Transverse colon (tissue), 3 donors: ENCODE results near the gene SF3A1.

Experiments used
- EP300 ChIP-seq: sonication (generic); formaldehyde crosslinking; IDR thresholded peaks from one replicate; pipeline ENCODE4 v1.6.1; 2017; ENCODE audit warnings: antibody characterized with exemption, low read depth
- TF ChIP-seq, protein P1 (sequence below), 5 experiments: fragments of 200-600 bp in 3 of 5; fragments of 450-650 bp in 2 of 5; sonication (generic) in 3 of 5; IDR thresholded peaks; 1 replicate in 2 of 5; 2 replicates in 3 of 5; pipeline ENCODE4 v1.5.1; 2016 to 2017; ENCODE audit warnings: antibody characterized with exemption in 5 of 5, inconsistent platforms in 3 of 5, mild to moderate bottlenecking in 2 of 5, moderate library complexity in 1 of 5

DNA sequence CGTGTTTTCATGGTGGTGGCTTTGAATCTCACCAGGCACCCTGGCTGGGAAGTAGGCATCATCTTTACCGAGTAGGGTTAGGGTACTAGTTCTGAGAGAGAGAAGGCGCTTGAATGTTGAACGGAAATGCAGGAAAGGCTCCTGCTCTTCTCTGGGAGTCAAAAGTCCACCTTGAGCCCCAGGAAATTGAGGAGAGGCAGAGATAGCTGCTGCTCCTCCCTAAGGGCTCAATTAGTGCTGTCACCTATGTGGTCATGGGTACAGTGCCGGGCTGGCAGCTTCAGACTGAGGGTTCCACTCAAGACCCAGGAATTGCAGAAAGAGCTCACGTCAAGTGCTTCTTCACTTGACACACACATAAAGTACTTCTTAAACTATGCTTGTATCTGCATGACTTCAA lies 1.8 kb upstream of the SF3A1 start:
- TF ChIP-seq, protein P1, sequence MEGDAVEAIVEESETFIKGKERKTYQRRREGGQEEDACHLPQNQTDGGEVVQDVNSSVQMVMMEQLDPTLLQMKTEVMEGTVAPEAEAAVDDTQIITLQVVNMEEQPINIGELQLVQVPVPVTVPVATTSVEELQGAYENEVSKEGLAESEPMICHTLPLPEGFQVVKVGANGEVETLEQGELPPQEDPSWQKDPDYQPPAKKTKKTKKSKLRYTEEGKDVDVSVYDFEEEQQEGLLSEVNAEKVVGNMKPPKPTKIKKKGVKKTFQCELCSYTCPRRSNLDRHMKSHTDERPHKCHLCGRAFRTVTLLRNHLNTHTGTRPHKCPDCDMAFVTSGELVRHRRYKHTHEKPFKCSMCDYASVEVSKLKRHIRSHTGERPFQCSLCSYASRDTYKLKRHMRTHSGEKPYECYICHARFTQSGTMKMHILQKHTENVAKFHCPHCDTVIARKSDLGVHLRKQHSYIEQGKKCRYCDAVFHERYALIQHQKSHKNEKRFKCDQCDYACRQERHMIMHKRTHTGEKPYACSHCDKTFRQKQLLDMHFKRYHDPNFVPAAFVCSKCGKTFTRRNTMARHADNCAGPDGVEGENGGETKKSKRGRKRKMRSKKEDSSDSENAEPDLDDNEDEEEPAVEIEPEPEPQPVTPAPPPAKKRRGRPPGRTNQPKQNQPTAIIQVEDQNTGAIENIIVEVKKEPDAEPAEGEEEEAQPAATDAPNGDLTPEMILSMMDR (IDR thresholded peaks at IDR 0.05) = no peak
- TF ChIP-seq EP300 = no peak
